IgD-negative memory B cell (primary cell): ENCODE results near the gene ZNF460. TPM values are rescaled to one million over a fixed set of nuclear protein-coding genes. Genes with fewer than 3 reads are reported as not detected.

Experiments
- polyA plus RNA-seq: library from polyadenylated mRNA; unstranded; fragments of 300-500 nt; fragmentation: Illumina TruSeq; gene quantifications from one replicate; pipeline ENCODE4 v1.2.3, GENCODE V29; 2021

The ZNF460 gene
- polyA plus RNA-seq, 1 donor from 2014 or later, result 10.2 TPM

Other genes starting within 250 kb of the ZNF460 start
- not detected for gene USP29, start 160.5 kb upstream of the ZNF460 start, polyA plus RNA-seq
- not detected for gene ZIM3, start 135.3 kb upstream of the ZNF460 start, polyA plus RNA-seq
- not detected for gene DUXA, start 113.0 kb upstream of the ZNF460 start, polyA plus RNA-seq
- gene ZNF264, start 89.0 kb upstream of the ZNF460 start, polyA plus RNA-seq, result 15.9 TPM
- gene AURKC, start 49.5 kb upstream of the ZNF460 start, polyA plus RNA-seq, result 0.51 TPM
- gene ZNF805, start 39.9 kb upstream of the ZNF460 start, polyA plus RNA-seq, result 3.8 TPM
- gene ZNF543, start 40.0 kb downstream of the ZNF460 start, polyA plus RNA-seq, result 7.3 TPM
- 4.2 TPM for gene ZNF304, start 70.8 kb downstream of the ZNF460 start, polyA plus RNA-seq
- 32.7 TPM for gene TRAPPC2B, start 83.1 kb downstream of the ZNF460 start, polyA plus RNA-seq
- 1.5 TPM for gene ZNF547, start 83.1 kb downstream of the ZNF460 start, polyA plus RNA-seq
- 12.7 TPM for gene ZNF548, start 109.4 kb downstream of the ZNF460 start, polyA plus RNA-seq
- 5.4 TPM for gene ZNF17, start 130.7 kb downstream of the ZNF460 start, polyA plus RNA-seq
- 5.4 TPM for gene ZNF749, start 154.8 kb downstream of the ZNF460 start, polyA plus RNA-seq
- gene VN1R1, start 176.7 kb downstream of the ZNF460 start, polyA plus RNA-seq, result 0.53 TPM
- gene ZNF772, start 197.1 kb downstream of the ZNF460 start, polyA plus RNA-seq, result 1.1 TPM
- gene ZNF419, start 207.3 kb downstream of the ZNF460 start, polyA plus RNA-seq, result 12.4 TPM
- gene ZNF773, start 219.5 kb downstream of the ZNF460 start, polyA plus RNA-seq, result 9.0 TPM
- gene ZNF549, start 246.9 kb downstream of the ZNF460 start, polyA plus RNA-seq, result 7.3 TPM